Keratinocyte (primary cell): Measurements from ENCODE around the gene PSMA8. TPM values are rescaled to one million over a fixed set of nuclear protein-coding genes. Genes with fewer than 3 reads are reported as not detected.
A peak's percentile ranks its signal among the peaks of the same experiment; 100 is the strongest.

Experiments
- DNase-seq: peaks from one replicate; pipeline ENCODE4 v3.0.0-alpha.2; 2011; ENCODE audit warnings: low read depth, missing footprints, low spot score
- FAIRE-seq: peaks from 2 replicates; lab custom pipeline; 2011; peaks lifted over from hg19 to GRCh38; lab: Jason Lieb, UNC
- H2AFZ ChIP-seq: 2 replicates; pipeline ENCODE4 v1.6.0; 2012; ENCODE audit warnings: low read length, control low read depth, inconsistent platforms; ENCODE audit not compliant: control insufficient read depth
- H3K27ac ChIP-seq: 2 replicates; pipeline ENCODE4 v1.5.1; 2011; ENCODE audit warnings: low read length; ENCODE audit not compliant: control insufficient read depth, insufficient read depth
- H3K27me3 ChIP-seq: 3 replicates; pipeline ENCODE4 v1.6.0; 2011; ENCODE audit warnings: low read length; ENCODE audit not compliant: control insufficient read depth, insufficient read depth; ENCODE audit errors: extremely low read depth
- H3K36me3 ChIP-seq, 2 experiments: 2 replicates in 1 of 2; 3 replicates in 1 of 2; pipeline ENCODE4 v1.5.1; 2011; ENCODE audit warnings: low read length in 2 of 2, mild to moderate bottlenecking in 1 of 2; ENCODE audit not compliant: control insufficient read depth in 2 of 2, insufficient read depth in 2 of 2; ENCODE audit errors: extremely low read depth in 1 of 2
- H3K4me1 ChIP-seq: 3 replicates; pipeline ENCODE4 v1.5.1; 2011; ENCODE audit warnings: low read length; ENCODE audit not compliant: control insufficient read depth, insufficient read depth; ENCODE audit errors: extremely low read depth
- H3K4me2 ChIP-seq: 3 replicates; pipeline ENCODE4 v1.6.0; 2011; ENCODE audit warnings: low read depth, low read length; ENCODE audit not compliant: control insufficient read depth, insufficient read depth; ENCODE audit errors: extremely low read depth
- H3K4me3 ChIP-seq, 3 experiments: fragments of 200-600 bp in 1 of 3; sonication (generic) in 1 of 3; 2 replicates in 2 of 3; 3 replicates in 1 of 3; pipeline ENCODE4 v1.5.1; 2011 to 2016; ENCODE audit warnings: low read length in 3 of 3, mild to moderate bottlenecking in 3 of 3, control low read depth in 2 of 3, inconsistent platforms in 1 of 3, low read depth in 1 of 3, mixed read lengths in 1 of 3, mixed run types in 1 of 3, moderate library complexity in 1 of 3; ENCODE audit not compliant: control insufficient read depth in 2 of 3, insufficient read depth in 2 of 3; ENCODE audit errors: extremely low read depth in 1 of 3
- H3K79me2 ChIP-seq: 2 replicates; pipeline ENCODE4 v1.6.0; 2012; ENCODE audit warnings: low read length; ENCODE audit not compliant: control insufficient read depth, insufficient read depth
- H3K9ac ChIP-seq: 3 replicates; pipeline ENCODE4 v1.6.0; 2011; ENCODE audit warnings: low read length; ENCODE audit not compliant: control insufficient read depth, insufficient read depth; ENCODE audit errors: extremely low read depth
- H3K9me1 ChIP-seq: 3 replicates; pipeline ENCODE4 v1.6.0; 2011; ENCODE audit warnings: low read length; ENCODE audit not compliant: control insufficient read depth, insufficient read depth; ENCODE audit errors: extremely low read depth
- H3K9me3 ChIP-seq: 2 replicates; pipeline ENCODE4 v1.5.1; 2012; ENCODE audit warnings: low read depth, low read length; ENCODE audit not compliant: control insufficient read depth
- H4K20me1 ChIP-seq: 3 replicates; pipeline ENCODE4 v1.6.0; 2011; ENCODE audit warnings: low read length; ENCODE audit not compliant: control insufficient read depth, insufficient read depth; ENCODE audit errors: extremely low read depth
- CTCF ChIP-seq, 3 experiments: IDR thresholded peaks in 1 of 3; conservative IDR thresholded peaks in 1 of 3; optimal IDR thresholded peaks in 1 of 3; 2 replicates in 2 of 3; 3 replicates in 1 of 3; pipeline versions ENCODE3 to v1.5.1; 2011; ENCODE audit warnings: low read length in 3 of 3, mild to moderate bottlenecking in 3 of 3, moderate library complexity in 2 of 3, control low read depth in 1 of 3, inconsistent platforms in 1 of 3; ENCODE audit not compliant: insufficient read depth in 2 of 3; ENCODE audit errors: extremely low read depth in 1 of 3
- EZH2 ChIP-seq: IDR thresholded peaks from one replicate; pipeline ENCODE4 v1.6.1; 2012; ENCODE audit warnings: inconsistent platforms, mild to moderate bottlenecking, low read length, moderate library complexity
- dilution Hi-C: fragments of 300-500 bp; cut with MboI; formaldehyde crosslinking; loops from one replicate; pipeline ENCODE4 v1.7.0; 2020; ENCODE audit warnings: low sequenced_read_pairs; ENCODE audit not compliant: extremely low pct_ligation_motif_present
- polyA plus RNA-seq, 5 experiments: library from polyadenylated mRNA; depleted of rRNA in 3 of 5; stranded (reverse) in 3 of 5; stranded (forward) in 1 of 5; unstranded in 1 of 5; fragments of >200 nt; gene quantifications; 1 replicate in 1 of 5; 2 replicates in 3 of 5; 3 replicates in 1 of 5; pipeline versions ENCODE4 v1.2.1 to v1.2.3, GENCODE V29; 2011 to 2012; ENCODE audit warnings: missing spikeins in 2 of 5, low read depth in 1 of 5, low replicate concordance in 1 of 5

PSMA8 gene
- polyA plus RNA-seq, 1 donor (not counting 4 experiments of a cell fraction or from before 2014, with no cell fraction given) = not detected

GRCh38 chr18:26086959-26087358 is 46.7 kb upstream of the PSMA8 start:
- Histone ChIP-seq H3K27me3 (no peaks in the 10 kb centered on the region), H3K4me2 (no peak overlapping the region), H3K9me3 (no peaks in the 10 kb centered on the region), H3K4me1 (peaks cover 8% of the 10 kb centered on the region), H3K9ac (no peak overlapping the region), H3K79me2 (peaks cover 77% of the 10 kb centered on the region), H3K9me1 (no peaks in the 10 kb centered on the region), H4K20me1 (no peaks in the 10 kb centered on the region), H3K27ac (no peak overlapping the region), H2AFZ (no peak overlapping the region), H3K36me3 (peaks cover 9 to 25% of the 10 kb centered on the region in 2 experiments), H3K4me3 (no peak overlapping the region)
- DNase-seq (no peak), FAIRE-seq (no peak)
- dilution Hi-C loops = no loop called here
- TF ChIP-seq EZH2 (no peak), CTCF (optimal IDR thresholded peaks at IDR 0.05 in 1 of 3, IDR thresholded peaks at IDR 0.05 in 1 of 3, conservative IDR thresholded peaks at IDR 0.05 in 1 of 3; ENCODE audit: extremely low read depth in 1 of 3, insufficient read depth in 2 of 3, low read length in 3 of 3) (no peak)

- TF ChIP-seq EZH2 = no peak
- no peak for TF ChIP-seq CTCF (optimal IDR thresholded peaks at IDR 0.05 in 1 of 3, IDR thresholded peaks at IDR 0.05 in 1 of 3, conservative IDR thresholded peaks at IDR 0.05 in 1 of 3; ENCODE audit: extremely low read depth in 1 of 3, insufficient read depth in 2 of 3, low read length in 3 of 3)
- no peaks in the 10 kb centered on the region for H3K27me3 ChIP-seq
- dilution Hi-C loops = no loop called here
- peak overlapping the region; percentile 81 for H3K27ac ChIP-seq
- H3K4me1 ChIP-seq = peaks cover 8% of the 10 kb centered on the region
- H3K4me3 ChIP-seq = peak overlapping the region; percentile 71 to 88 (median 84)
- peak overlapping the region; percentile 89 for H3K9ac ChIP-seq
- no peaks in the 10 kb centered on the region for H4K20me1 ChIP-seq
- FAIRE-seq = peak; percentile 26
- peaks cover 9 to 20% of the 10 kb centered on the region in 2 experiments for H3K36me3 ChIP-seq
- H3K79me2 ChIP-seq = peaks cover 66% of the 10 kb centered on the region
- H3K9me3 ChIP-seq = no peaks in the 10 kb centered on the region
- DNase-seq = no peak
- H3K4me2 ChIP-seq = peak overlapping the region; percentile 98
- H3K9me1 ChIP-seq = no peaks in the 10 kb centered on the region
- no peak overlapping the region for H2AFZ ChIP-seq
Observed at GRCh38 chr18:26088487-26088886, 45.2 kb upstream of the PSMA8 start.
